Cardiac fibroblast (primary cell): ENCODE data around the gene TRMU.

Experiments used
- DNase-seq, 2 donors: peaks; one replicate each; pipeline versions ENCODE4 v3.0.0 to v3.0.0-alpha.2; 2010; ENCODE audit warnings: low read depth in 2 of 2
- H3K4me3 ChIP-seq, 2 donors: replicated peaks in 1 of 2; 1 replicate in 1 of 2; 2 replicates in 1 of 2; pipeline ENCODE4 v1.5.1; 2011; ENCODE audit warnings: low read depth in 2 of 2, low read length in 2 of 2, mild to moderate bottlenecking in 2 of 2, moderate library complexity in 1 of 2
- TF ChIP-seq, protein P1 (sequence below): IDR thresholded peaks from one replicate; pipeline ENCODE4 v1.5.1; 2011; ENCODE audit warnings: low read depth, mild to moderate bottlenecking, low read length, inconsistent platforms

TRMU gene

DNA sequence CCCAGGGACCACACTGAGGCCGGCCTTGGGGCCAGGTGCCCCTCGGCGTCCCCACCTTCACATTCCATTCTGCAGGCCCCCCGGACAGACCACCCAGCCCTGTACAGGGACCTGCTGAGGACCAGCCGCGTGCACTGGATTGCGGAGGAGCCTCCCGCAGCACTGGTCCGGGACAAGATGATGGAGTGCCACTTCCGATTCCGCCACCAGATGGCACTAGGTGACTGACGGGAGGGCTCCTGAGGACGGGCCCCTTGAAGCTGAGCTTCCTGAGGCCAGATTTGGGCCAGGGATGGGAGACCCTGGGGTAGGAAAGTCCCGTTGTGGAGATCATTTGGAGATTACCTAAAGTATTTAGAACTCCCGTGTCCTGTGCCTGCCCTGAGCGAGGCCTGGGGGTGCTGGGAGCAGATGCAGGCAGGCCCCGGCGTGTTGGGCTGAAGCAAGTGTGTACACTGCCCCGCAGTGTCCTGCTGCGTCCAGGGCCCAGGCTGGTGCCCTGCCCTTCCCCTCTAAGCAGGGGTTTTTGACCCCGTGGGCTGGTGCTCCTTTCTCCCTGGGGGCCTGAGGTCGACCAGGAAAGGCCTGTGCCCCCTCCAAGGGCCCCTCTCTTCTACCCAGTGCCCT is 20.0 kb downstream of the TRMU start:
- H3K4me3 ChIP-seq, result no peak overlapping the region
- TF ChIP-seq, protein P1, sequence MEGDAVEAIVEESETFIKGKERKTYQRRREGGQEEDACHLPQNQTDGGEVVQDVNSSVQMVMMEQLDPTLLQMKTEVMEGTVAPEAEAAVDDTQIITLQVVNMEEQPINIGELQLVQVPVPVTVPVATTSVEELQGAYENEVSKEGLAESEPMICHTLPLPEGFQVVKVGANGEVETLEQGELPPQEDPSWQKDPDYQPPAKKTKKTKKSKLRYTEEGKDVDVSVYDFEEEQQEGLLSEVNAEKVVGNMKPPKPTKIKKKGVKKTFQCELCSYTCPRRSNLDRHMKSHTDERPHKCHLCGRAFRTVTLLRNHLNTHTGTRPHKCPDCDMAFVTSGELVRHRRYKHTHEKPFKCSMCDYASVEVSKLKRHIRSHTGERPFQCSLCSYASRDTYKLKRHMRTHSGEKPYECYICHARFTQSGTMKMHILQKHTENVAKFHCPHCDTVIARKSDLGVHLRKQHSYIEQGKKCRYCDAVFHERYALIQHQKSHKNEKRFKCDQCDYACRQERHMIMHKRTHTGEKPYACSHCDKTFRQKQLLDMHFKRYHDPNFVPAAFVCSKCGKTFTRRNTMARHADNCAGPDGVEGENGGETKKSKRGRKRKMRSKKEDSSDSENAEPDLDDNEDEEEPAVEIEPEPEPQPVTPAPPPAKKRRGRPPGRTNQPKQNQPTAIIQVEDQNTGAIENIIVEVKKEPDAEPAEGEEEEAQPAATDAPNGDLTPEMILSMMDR, result peak; percentile 75
- peak; percentile 61 to 67 for DNase-seq

DNA sequence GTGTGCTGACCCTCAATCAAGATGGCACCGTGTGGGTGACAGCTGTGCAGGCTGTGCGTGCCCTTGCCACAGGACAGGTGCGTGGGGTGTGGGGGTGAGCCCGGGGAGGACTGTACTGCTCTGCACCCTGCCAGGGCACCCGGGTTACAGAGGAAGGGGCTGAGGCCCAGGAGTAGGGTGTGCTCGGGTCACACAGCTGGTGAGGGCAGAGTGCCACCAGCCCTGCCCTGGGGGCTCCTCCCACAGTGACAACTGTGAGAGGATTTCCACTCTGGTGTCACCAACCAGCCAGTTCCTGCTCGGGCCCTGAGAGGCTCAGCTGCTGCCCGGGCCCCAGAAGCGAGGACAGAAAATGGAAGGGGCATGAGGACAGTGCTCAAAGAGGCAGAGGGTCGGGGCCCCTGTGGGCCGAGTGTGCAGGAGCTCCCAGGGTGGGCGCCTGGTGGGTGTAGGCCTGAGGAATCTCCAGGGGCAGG is 20.5 kb downstream of the TRMU start:
- TF ChIP-seq, protein P1, result no peak
- no peak overlapping the region for H3K4me3 ChIP-seq
- no peak for DNase-seq

DNA sequence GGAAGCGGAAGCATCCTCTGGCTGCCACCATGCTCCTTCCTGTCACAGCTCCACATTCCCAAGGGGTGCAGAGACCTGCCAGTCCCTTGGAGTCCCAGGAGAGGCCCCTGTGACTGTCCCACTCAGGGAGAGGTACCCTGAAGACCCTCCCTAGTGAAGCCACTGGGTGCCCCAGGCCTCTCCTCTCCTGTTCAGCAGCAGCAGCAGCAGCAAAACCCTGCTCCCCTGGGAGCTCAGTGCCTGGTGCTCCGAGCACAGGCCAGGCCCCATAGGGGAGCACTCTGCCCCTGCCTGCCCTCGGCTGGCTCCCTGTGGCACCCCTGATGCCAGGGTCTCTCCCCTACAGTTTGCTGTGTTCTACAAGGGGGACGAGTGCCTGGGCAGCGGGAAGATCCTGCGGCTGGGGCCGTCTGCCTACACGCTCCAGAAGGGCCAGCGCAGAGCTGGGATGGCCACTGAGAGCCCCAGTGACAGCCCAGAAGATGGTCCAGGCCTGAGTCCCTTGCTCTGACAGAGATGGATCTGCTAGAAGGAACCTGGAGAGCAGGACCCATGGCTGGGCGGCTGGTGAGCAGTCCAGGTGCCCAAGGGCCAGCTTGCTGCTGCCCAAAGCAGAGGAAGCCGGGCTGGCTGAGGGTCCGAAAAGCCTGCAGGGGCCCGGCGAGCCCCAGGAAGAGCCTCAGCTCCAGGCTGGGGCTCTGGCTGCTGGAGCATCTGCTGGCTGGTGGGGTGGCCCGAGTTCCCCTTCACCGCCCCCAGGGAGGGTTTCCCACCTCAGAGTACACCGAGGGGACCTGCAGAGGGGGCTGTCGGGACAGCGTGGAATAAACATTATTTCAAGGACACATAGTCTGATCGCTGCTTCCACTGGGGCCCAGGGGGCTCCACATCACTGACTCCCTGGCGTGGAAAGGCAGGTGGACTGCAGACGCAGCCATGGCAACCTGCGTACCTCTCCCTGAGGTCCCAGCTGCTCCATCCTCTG is 21.3 kb downstream of the TRMU start:
- no peak for DNase-seq
- no peak overlapping the region for H3K4me3 ChIP-seq
- TF ChIP-seq, protein P1, result no peak

DNA sequence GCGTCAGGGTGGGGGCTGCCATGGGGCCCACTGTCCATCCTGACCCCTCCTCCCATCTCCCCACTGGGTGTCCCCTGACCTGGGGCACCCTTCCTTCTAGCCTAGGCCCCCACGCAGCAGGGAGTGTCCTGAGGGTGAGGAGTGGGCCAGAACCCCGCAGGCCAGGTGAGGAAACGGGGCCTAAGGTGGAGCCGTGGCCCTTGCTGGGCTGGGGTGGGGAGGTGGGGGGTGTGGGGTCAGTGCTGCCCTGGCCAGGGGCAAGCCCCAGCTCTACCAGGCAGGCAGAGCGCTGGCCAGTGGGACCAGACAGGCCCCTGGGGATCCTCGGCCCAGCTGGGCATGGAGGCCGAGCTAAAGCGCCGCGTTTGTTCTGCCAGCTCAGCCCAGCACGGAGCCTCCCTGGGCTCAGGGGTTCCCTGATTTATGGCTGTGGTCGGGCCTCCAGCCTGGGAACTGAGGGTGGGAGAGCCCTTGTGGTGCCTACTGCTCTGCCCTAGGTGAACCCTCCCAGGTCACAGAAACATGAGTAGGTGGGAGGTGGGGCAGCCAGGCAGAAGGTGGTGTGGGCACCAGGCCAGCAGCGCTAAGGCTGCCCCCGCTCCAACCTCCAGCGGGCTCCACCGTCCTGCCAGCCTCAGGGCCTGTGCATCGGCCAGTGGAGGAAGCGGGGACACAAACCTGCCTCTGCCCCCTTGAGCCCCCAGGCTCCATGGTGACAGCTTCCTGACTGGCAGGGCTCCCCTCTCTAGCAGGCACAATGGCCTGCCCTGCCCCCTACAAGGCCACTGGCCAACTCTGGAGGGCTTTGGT is 22.4 kb downstream of the TRMU start:
- no peak overlapping the region for H3K4me3 ChIP-seq
- no peak for DNase-seq
- TF ChIP-seq, protein P1, result no peak

DNA sequence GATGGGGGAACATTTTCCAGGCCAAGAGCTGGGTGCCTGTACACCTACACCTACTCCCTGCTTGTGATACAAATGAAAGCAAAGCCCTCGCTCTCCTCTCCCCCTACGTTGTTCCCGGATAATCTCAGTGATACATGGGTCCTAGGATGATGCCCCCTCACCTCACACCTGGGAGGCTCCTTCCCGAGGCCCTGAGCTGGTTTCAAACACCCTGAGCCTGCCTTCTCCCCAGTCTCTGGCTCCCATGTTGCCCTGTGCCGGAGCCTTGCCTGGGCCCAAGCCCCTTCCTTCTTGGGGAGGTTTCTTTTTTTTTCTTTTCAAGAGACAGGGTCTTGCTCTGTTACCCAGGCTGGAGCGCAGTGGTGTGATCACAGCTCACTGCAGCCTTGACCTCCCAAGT is 23.3 kb downstream of the TRMU start:
- TF ChIP-seq, protein P1, result no peak
- DNase-seq, result no peak
- H3K4me3 ChIP-seq, result no peak overlapping the region

DNA sequence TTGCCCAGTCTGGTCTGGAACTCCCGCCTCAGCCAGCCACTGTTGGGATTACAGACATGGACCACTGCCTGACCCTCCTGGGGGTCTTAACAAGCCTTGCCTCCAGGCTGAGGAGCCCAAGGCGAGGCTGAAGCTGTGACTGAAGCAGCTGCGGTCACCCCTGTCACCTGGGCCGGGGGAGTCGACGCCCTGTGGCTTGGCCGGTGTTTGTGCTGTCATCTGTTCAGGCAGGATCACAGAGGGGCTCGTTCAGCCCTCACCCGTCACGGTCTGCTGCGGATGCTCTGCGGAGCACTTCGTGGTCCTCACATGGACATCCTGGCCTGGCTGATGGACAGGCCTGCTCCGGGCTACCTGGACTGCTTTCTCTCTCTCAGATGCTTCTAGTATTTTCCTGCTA is 23.8 kb downstream of the TRMU start:
- H3K4me3 ChIP-seq, result no peak overlapping the region
- DNase-seq, result no peak
- TF ChIP-seq, protein P1, result no peak
